ENCODE measurements around the gene WDR5.

WDR5 gene

DNA sequence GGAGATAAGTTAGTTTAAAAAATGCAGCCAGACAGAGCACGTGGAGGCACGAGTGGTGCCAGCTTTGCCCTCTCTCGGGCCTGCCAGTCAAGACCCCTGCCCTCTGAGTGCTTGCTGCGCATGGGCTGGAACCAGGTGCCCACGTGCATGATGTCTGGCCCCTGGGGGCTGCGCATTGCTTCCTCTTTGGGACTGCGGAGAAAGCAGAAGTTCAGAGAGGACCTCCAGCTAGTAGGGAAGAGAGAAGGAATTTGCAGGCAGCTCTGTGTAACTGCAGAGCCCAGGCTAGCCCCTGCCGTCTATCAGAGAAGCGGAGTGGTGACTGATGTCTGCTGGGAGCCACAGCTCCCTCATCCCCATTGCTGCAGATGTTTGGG is 38.2 kb downstream of the WDR5 start:
- DNase-seq (ENCODE audit: low read depth) = no peak

DNA sequence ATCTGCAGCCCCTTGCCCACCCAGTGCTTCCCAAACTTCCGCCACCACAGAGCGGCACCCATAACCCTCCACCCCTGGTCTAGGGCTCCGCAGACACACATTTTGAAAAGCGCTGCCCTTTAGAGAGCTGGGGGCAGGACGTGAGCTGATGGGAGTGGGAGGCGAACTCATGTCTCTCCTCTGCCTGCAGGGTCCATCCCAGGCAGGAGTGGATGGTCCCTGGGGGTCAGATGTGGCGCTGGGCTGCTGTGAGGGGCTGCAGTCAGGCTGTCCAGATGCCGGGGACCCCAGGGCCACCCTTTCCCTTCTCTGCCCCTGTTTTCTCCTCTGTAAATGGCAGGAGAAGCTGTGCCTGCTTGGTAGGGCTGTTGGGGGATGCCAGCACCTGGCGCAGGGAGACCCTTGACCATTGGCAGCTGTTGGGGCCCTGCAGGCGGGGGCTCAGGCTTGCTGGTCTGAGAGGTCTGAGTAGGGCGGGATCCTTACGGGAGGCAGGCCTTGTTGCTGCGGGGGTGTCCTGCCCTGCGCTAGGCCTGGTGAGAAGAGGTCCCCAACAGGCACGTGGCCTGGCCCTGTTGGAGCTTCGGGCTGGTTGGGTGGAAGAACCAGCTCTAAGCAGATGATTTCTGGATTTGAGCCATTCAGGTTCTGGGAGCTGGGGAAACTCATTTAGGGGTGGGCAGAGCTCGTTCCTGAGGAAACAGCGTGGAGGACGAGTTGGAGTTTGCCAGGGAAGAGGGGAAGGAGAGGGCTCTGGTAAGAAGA is 38.8 kb downstream of the WDR5 start:
- no peak for DNase-seq (ENCODE audit: low read depth)

GRCh38 chr9:134175291-134175807 is 39.5 kb downstream of the WDR5 start:
- no peak for DNase-seq (ENCODE audit: low read depth)

- no peak for DNase-seq (ENCODE audit: low read depth)
These were observed 40.1 kb downstream of the WDR5 start for GRCh38 chr9:134175808-134176598.

DNA sequence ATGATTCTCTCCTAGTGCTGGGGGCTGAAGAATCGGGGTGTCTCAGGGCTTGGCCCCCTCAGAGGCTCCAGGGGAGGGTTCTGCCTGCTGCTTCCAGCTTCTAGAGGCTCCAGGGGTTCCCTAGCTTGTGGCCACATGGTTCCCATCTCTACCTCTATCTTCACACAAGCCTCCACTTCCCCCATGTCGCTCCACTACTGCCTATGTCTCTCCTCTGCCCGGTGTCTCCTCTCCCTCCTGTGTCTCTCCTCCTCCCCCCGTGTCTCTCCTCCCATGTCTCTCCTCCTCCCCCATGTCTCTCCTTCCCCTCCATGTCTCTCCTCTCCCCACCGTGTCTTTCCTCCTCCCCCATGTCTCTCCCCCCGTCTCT is 40.7 kb downstream of the WDR5 start:
- no peak for DNase-seq (ENCODE audit: low read depth)

GRCh38 chr9:134177186-134177585 is 41.3 kb downstream of the WDR5 start:
- DNase-seq (ENCODE audit: low read depth) = no peak

- no peak for DNase-seq (ENCODE audit: low read depth)
These were observed 41.9 kb downstream of the WDR5 start for GRCh38 chr9:134177624-134178393.

DNA sequence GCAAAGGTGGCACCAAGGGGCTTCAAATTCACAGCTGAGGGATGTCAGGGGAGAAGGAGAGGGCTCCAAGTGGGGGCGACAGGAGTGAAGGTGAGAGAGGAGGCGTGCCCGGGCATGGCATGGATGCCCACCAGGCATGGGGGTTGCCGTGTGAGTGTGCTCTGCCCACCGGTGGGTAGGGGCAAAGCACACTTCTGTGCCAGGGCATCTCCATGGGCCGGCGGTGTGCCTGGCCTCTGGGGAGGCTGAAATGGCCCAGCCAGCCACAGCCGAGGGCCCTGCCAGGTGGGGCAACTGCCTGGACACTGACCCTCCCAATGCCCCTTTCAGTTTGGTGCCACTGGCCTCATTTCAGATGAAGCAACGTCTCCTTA is 42.5 kb downstream of the WDR5 start:
- DNase-seq (ENCODE audit: low read depth) = no peak

DNA sequence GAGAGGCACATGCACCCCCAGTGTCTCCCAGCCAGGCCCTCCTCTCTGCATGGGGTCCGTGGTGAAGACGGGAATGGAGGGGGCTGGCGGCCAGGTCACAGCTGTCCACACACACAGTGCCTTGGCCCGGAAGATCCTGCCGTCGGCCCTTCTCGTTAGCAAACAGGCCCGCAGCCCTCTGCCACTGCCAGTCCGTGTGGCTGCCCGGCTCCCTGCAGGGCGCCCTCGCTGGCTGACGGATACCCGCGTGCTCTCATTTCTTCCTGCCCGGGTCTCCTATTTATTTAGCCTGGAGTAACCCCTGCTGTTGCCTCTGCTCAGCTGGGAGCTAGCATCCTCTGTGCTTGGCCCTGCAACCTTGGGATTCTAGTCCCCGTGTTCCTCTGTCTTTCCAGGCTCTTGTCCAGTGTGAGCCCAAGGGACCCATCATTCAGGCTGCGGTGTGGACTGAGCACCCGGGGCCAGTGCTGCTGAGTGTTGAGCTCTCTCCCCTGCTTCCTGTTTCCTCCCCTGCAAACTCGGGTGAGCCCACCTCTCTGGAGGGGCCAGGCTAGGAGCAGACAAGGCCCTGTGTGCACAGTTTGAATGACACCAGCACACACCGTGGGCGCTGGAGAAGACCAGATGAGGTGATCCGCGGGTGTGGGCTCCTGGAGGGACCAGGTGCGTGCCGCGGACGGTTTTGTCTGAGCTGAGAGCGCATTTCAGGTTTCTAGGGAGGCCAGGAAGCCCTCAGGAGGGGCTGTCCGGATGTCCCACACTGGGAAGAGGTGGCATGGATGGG is 43.1 kb downstream of the WDR5 start:
- no peak for DNase-seq (ENCODE audit: low read depth)

DNA sequence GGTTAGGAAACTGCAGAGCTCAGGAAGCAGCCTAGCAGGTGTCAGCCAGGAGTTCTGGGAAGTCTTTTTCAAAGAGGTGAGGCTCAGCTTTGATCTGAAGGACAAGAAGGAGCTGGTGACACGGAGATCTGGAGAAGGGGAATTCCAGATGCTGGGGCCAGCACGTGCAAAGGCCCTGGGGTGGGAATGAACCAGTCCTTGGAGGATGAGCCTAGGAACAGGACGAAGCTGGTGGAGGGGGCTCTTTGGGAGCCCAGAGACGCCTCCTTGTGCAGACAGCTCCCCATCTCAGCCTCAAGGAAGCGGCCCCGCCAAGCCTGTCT is 43.7 kb downstream of the WDR5 start:
- DNase-seq (ENCODE audit: low read depth) = no peak

DNA sequence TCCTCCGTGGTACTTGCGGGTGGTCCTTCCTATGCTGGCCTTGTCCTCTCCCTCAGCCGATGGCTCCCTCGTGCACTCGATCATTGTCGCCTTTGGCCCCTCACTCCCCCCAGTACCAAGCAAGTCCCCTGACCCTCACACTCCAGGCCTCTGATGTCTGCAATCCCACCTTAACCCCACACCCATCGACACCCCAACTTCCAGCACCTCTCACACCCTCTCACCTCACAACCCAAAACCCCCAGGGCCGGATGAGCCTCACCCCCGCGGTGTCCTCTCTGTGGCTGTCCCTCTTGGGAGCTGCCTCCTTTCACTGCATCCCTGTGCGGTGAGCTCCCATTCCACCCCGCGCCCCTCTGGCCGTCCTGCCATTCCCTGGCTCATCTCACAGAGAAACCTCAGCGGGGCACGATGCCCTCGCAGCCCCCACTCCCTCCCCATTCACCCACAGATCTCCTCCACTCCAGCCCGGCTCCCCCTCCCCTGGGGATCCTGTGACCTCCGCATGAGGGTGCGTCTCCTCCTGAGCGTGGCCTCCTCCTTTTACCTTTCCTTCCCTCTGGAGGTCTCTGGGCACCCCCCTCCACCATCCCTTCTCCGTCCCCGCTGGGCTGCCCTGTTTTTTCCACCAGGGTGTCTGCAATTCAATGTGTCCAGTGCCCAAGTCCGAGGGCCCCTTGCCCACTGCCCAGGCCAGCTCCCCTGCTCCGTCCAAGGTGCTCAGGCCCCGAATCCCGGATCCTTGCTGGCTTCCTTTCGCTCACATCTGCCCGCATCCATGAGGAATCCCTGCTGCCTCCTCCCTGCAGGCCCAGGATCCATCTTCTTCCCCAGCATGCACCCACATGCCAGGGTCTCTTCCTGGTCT is 44.3 kb downstream of the WDR5 start:
- no peak for DNase-seq (ENCODE audit: low read depth)

DNA sequence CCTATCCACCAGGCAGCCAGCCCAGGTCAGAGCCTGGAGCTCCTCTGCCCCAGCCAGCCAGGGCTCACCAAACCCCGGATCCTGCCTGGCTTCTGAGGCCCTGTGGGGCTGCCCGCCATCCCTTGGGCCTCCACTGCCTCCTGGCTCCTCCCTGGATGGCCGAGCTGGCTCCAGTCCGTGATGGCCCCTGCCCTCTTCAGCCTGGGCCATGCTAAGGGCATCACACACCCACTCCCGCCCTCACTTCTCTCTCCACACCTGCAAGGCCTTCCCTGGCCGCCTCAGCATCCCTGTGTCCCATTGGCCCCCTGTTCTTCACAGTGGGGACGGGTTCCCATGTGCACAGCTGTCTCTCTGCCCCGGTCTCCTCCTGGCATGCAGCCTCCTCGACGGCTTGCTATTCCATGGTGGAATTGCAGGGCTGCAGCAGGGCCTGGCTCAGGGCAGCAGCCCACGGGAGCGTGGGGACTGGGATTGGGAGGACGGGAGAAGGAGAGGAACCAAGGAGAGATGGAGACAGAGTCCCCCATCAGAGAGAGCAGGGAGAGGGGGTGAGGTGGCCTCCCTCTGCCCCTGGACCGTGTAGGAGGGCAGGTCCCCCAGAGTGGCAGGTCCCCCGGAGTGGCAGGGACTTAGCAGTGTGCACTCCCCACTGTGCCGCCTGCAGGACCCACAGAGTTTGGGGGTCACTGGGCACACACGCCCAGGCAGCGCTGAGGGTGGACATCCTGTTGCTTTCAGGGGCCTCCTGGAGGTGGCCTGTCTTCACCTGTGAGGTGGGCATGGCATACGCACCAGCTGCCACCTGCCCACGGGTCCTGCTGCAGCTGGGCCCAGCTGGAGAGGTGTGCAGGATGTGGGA is 45.1 kb downstream of the WDR5 start:
- DNase-seq (ENCODE audit: low read depth) = no peak

DNA sequence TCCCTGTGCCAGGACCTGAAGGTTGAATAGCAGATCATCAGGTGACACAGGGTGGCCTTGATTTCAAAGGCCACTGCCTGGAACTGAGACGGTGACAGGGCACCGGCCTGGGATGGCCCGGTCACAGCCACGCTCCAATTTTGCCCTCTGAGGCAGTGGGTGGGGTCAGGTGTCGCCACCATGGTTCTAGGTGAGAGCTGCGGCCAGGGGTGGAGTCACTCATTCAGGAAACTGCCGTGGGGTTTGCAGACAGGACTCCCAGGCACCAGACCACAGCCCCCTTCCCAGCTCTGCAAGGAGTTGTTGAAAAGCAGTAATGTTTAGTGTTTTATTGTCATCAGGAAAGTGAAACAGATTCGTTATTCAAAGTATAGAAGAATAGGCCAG is 45.8 kb downstream of the WDR5 start:
- no peak for DNase-seq (ENCODE audit: low read depth)

DNA sequence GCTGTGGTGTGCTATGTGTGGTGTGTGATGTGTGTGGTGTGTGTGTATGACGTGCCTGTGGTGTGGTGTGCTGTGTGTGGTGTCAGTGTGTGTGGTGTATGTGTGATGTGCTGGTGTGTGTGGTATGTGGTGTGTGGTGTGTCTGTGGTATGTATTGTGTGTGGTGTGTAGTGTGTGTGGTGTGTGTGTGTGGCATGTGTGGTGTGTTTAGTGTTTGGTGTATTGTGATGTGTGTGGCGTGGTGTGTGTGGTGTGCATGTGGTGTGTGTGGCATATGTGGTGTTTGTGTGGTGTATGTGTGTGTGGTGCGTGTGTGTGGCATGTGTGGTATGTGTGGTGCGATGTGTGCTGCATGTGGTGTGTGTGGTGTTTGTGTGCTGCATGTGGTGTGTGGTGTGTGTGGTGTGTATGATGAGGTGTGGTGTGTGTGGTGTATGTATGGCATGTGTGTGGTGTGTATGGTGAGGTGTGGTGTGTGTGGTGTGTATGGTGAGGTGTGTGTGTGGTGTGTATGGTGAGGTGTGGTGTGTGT is 46.7 kb downstream of the WDR5 start:
- DNase-seq (ENCODE audit: low read depth) = no peak

- DNase-seq (ENCODE audit: low read depth) = no peak
These were observed 49.7 kb downstream of the WDR5 start for GRCh38 chr9:134185536-134186011.

- no peak for DNase-seq (ENCODE audit: low read depth)
These were observed 50.7 kb downstream of the WDR5 start for GRCh38 chr9:134186471-134187109.

- no peak for DNase-seq (ENCODE audit: low read depth)
These were observed 51.2 kb downstream of the WDR5 start for GRCh38 chr9:134187110-134187531.

DNA sequence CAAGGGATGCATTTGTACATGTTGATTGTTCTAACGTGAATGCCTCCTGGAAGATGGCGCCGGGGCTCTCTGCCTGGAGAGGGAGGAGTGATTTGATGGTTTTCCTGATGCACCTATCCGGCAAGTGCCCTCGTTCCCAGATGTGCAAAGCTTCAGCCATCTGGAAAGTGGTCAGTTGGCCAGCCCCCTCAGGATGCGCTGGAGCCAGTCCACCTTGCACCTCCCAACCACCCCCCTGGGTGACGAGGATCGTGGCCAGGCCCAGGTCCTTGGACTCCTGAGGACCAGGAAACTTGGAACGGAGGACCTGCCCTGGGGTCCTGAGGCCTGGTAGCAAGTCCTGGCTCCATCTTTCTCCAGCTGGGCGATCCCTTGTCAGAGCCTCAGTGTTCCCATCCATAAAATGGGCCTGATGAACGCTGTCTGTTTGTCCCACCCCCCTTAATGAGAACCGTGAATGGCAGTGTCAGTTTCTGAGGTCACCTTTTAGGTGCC is 52.1 kb downstream of the WDR5 start:
- no peak for DNase-seq (ENCODE audit: low read depth)
